ENCODE results near the gene INPP4B. TPM values are rescaled to one million over a fixed set of nuclear protein-coding genes. Genes with fewer than 3 reads are reported as not detected.

The INPP4B gene
- total and polyA plus RNA-seq, 2 donors (not counting 1 experiment from before 2014, with no cell fraction given) = 0.03 TPM; not detected in 1

DNA sequence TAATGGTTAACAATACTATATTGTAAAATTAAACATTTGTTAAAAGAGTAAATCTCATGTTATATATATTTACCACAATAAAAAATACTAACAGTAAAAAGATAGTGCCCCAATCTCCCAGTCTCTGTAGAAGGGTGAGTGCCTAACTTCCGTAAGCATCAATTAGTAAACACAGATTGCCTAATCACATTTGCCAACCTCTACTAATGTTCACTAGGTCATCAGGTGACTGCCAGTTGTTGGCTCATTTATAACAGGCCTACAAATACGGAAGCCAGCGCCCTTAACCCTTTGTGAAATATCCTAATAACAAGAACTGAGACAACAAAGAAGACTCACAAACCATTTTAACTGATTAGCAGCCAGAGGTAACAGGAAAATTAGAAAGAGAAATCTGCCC, 345.1 kb downstream of the INPP4B start:
- ATAC-seq (ENCODE audit: low read depth) = no peak
- POLR2A ChIA-PET = no interaction called here
- Histone ChIP-seq H3K27me3 (replicated peaks in 1 of 4; ENCODE audit: control extremely low read depth in 1 of 4, control insufficient read depth in 3 of 4, insufficient read depth in 4 of 4, low read length in 3 of 4) (no peaks in the 10 kb centered on the region), H4K20me1 (ENCODE audit: control insufficient read depth, insufficient read depth, low read length, poor library complexity, severe bottlenecking) (no peaks in the 10 kb centered on the region), H3K4me1 (ENCODE audit: control insufficient read depth in 2 of 2, insufficient read depth in 2 of 2, low read length in 2 of 2) (no peaks in the 10 kb centered on the region), H2AFZ (ENCODE audit: insufficient read depth, low read depth, low read length, poor library complexity, severe bottlenecking) (no peak overlapping the region), H3K9me3 (ENCODE audit: control extremely low read depth in 1 of 3, control insufficient read depth in 2 of 3, insufficient read depth in 1 of 3, low read length in 2 of 3) (no peaks in the 10 kb centered on the region), H3K4me3 (ENCODE audit: control extremely low read depth in 1 of 5, extremely low read depth in 1 of 5, insufficient read depth in 1 of 5, low read depth in 2 of 5, low read length in 4 of 5) (no peak overlapping the region), H3K9ac (ENCODE audit: low read length) (no peak overlapping the region), H3K36me3 (replicated peaks in 1 of 2; ENCODE audit: control extremely low read depth in 1 of 2, control insufficient read depth in 1 of 2, extremely low read depth in 1 of 2, insufficient read depth in 2 of 2, low read length in 1 of 2) (no peaks in the 10 kb centered on the region), H3K79me2 (ENCODE audit: control insufficient read depth, insufficient read depth, low read length) (no peaks in the 10 kb centered on the region), H3K27ac (ENCODE audit: low read length in 2 of 2) (no peak overlapping the region), H3K4me2 (replicated peaks; ENCODE audit: low read depth, low read length, poor library complexity, severe bottlenecking) (no peak overlapping the region)
- Mint-ChIP-seq H3K9me3 (ENCODE audit: insufficient read depth) (no peaks in the 10 kb centered on the region), H3K4me1 (no peaks in the 10 kb centered on the region), H3K4me3 (no peak overlapping the region), H3K27me3 (no peaks in the 10 kb centered on the region), H3K27ac (no peak overlapping the region)
- DNase-seq = no peak
- CTCF ChIA-PET = no interaction called here
- intact Hi-C loops (cut with micrococcal nuclease) = no loop called here
- TF ChIP-seq, protein P1, sequence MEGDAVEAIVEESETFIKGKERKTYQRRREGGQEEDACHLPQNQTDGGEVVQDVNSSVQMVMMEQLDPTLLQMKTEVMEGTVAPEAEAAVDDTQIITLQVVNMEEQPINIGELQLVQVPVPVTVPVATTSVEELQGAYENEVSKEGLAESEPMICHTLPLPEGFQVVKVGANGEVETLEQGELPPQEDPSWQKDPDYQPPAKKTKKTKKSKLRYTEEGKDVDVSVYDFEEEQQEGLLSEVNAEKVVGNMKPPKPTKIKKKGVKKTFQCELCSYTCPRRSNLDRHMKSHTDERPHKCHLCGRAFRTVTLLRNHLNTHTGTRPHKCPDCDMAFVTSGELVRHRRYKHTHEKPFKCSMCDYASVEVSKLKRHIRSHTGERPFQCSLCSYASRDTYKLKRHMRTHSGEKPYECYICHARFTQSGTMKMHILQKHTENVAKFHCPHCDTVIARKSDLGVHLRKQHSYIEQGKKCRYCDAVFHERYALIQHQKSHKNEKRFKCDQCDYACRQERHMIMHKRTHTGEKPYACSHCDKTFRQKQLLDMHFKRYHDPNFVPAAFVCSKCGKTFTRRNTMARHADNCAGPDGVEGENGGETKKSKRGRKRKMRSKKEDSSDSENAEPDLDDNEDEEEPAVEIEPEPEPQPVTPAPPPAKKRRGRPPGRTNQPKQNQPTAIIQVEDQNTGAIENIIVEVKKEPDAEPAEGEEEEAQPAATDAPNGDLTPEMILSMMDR (IDR thresholded peaks at IDR 0.05) = no peak
- TF ChIP-seq EZH2 (IDR thresholded peaks at IDR 0.05; ENCODE audit: borderline replicate concordance, insufficient read depth, low read depth, low read length, poor library complexity, severe bottlenecking) = no peak
- 83% methylated on average over 2 of the region's 3 CpGs for WGBS (ENCODE audit: insufficient coverage)

DNA sequence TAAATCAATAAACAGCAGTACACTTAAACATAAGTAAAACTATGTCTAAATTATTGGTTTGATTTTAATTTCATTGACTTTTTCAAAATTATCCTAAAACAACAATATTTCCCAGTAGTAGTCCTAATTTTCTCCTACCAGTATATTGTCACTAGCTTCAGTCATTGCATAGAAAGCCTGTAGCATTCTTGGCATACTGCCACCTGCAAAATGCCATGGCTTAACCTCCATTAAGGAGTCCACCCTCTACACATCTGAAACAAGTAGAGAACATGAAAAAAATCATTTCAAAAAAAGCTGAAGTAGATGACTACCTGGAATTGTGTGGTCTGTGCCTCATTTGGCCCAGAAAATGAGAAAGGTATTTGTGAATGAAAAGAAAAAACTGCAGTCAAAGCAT, 348.5 kb downstream of the INPP4B start:
- no peak for ATAC-seq (ENCODE audit: low read depth)
- Mint-ChIP-seq H3K27ac (no peak overlapping the region), H3K4me3 (no peak overlapping the region), H3K4me1 (no peaks in the 10 kb centered on the region), H3K27me3 (no peaks in the 10 kb centered on the region), H3K9me3 (ENCODE audit: insufficient read depth) (no peaks in the 10 kb centered on the region)
- Histone ChIP-seq H3K9me3 (ENCODE audit: control extremely low read depth in 1 of 3, control insufficient read depth in 2 of 3, insufficient read depth in 1 of 3, low read length in 2 of 3) (no peaks in the 10 kb centered on the region), H3K36me3 (replicated peaks in 1 of 2; ENCODE audit: control extremely low read depth in 1 of 2, control insufficient read depth in 1 of 2, extremely low read depth in 1 of 2, insufficient read depth in 2 of 2, low read length in 1 of 2) (no peaks in the 10 kb centered on the region), H3K4me3 (ENCODE audit: control extremely low read depth in 1 of 5, extremely low read depth in 1 of 5, insufficient read depth in 1 of 5, low read depth in 2 of 5, low read length in 4 of 5) (no peak overlapping the region), H3K27ac (ENCODE audit: low read length in 2 of 2) (no peak overlapping the region), H3K9ac (ENCODE audit: low read length) (no peak overlapping the region), H2AFZ (ENCODE audit: insufficient read depth, low read depth, low read length, poor library complexity, severe bottlenecking) (no peak overlapping the region), H3K4me2 (replicated peaks; ENCODE audit: low read depth, low read length, poor library complexity, severe bottlenecking) (no peak overlapping the region), H3K4me1 (ENCODE audit: control insufficient read depth in 2 of 2, insufficient read depth in 2 of 2, low read length in 2 of 2) (no peaks in the 10 kb centered on the region), H3K79me2 (ENCODE audit: control insufficient read depth, insufficient read depth, low read length) (no peaks in the 10 kb centered on the region), H4K20me1 (ENCODE audit: control insufficient read depth, insufficient read depth, low read length, poor library complexity, severe bottlenecking) (no peaks in the 10 kb centered on the region), H3K27me3 (replicated peaks in 1 of 4; ENCODE audit: control extremely low read depth in 1 of 4, control insufficient read depth in 3 of 4, insufficient read depth in 4 of 4, low read length in 3 of 4) (no peaks in the 10 kb centered on the region)
- intact Hi-C loops (cut with micrococcal nuclease) = no loop called here
- TF ChIP-seq, protein P1 (IDR thresholded peaks at IDR 0.05) = no peak
- no peak for TF ChIP-seq EZH2 (IDR thresholded peaks at IDR 0.05; ENCODE audit: borderline replicate concordance, insufficient read depth, low read depth, low read length, poor library complexity, severe bottlenecking)
- ChIA-PET POLR2A (no interaction called here), CTCF (no interaction called here)
- no peak for DNase-seq

All from B cell (primary cell).